WERI-Rb-1 (cell line): ENCODE results near the gene TUBB1.

ENCODE experiments used
- DNase-seq: peaks from one replicate; pipeline ENCODE4 v3.0.0-alpha.2; 2020
- H3K27ac ChIP-seq: fragments of 250-450 bp; sonication (Bioruptor Pico); 2 replicates; pipeline ENCODE4 v1.5.1; 2020; ENCODE audit warnings: mild to moderate bottlenecking, moderate library complexity
- H3K27me3 ChIP-seq: fragments of 250-450 bp; sonication (Bioruptor Pico); 2 replicates; pipeline ENCODE4 v1.5.1; 2021; ENCODE audit warnings: mild to moderate bottlenecking, low read depth, moderate library complexity; ENCODE audit not compliant: insufficient read depth, severe bottlenecking
- H3K36me3 ChIP-seq: fragments of 250-450 bp; sonication (Bioruptor Pico); 2 replicates; pipeline ENCODE4 v1.5.1; 2020; ENCODE audit warnings: mild to moderate bottlenecking, moderate library complexity
- H3K4me3 ChIP-seq: 2 replicates; pipeline ENCODE4 v1.5.1; 2011; ENCODE audit warnings: low read depth, mild to moderate bottlenecking, control low read depth, low read length
- H3K9me3 ChIP-seq: fragments of 250-450 bp; sonication (Bioruptor Pico); 2 replicates; pipeline ENCODE4 v1.5.1; 2021; ENCODE audit warnings: mild to moderate bottlenecking, moderate library complexity; ENCODE audit not compliant: severe bottlenecking
- TF ChIP-seq, protein P1 (sequence below): IDR thresholded peaks from 2 replicates; pipeline ENCODE4 v1.5.1; 2011; ENCODE audit warnings: low read depth, mild to moderate bottlenecking, control low read depth, inconsistent platforms, low read length

TUBB1 gene

GRCh38 chr20:59022754-59023153, 3.5 kb downstream of the TUBB1 start:
- H3K9me3 ChIP-seq: no peaks in the 10 kb centered on the region
- H3K27ac ChIP-seq: no peak overlapping the region
- H3K27me3 ChIP-seq: no peaks in the 10 kb centered on the region
- TF ChIP-seq, protein P1, sequence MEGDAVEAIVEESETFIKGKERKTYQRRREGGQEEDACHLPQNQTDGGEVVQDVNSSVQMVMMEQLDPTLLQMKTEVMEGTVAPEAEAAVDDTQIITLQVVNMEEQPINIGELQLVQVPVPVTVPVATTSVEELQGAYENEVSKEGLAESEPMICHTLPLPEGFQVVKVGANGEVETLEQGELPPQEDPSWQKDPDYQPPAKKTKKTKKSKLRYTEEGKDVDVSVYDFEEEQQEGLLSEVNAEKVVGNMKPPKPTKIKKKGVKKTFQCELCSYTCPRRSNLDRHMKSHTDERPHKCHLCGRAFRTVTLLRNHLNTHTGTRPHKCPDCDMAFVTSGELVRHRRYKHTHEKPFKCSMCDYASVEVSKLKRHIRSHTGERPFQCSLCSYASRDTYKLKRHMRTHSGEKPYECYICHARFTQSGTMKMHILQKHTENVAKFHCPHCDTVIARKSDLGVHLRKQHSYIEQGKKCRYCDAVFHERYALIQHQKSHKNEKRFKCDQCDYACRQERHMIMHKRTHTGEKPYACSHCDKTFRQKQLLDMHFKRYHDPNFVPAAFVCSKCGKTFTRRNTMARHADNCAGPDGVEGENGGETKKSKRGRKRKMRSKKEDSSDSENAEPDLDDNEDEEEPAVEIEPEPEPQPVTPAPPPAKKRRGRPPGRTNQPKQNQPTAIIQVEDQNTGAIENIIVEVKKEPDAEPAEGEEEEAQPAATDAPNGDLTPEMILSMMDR: no peak
- peaks cover 53% of the 10 kb centered on the region for H3K36me3 ChIP-seq
- no peak overlapping the region for H3K4me3 ChIP-seq
- no peak for DNase-seq

- Histone ChIP-seq H3K27me3 (no peaks in the 10 kb centered on the region), H3K4me3 (no peak overlapping the region), H3K36me3 (peaks cover 62% of the 10 kb centered on the region), H3K27ac (no peak overlapping the region), H3K9me3 (no peaks in the 10 kb centered on the region)
- TF ChIP-seq, protein P1: no peak
- DNase-seq: no peak
These were observed 4.4 kb downstream of the TUBB1 start for GRCh38 chr20:59023616-59024015.

GRCh38 chr20:59024111-59024530, 4.9 kb downstream of the TUBB1 start:
- Histone ChIP-seq H3K36me3 (peaks cover 67% of the 10 kb centered on the region), H3K27ac (no peak overlapping the region), H3K4me3 (no peak overlapping the region), H3K9me3 (no peaks in the 10 kb centered on the region), H3K27me3 (no peaks in the 10 kb centered on the region)
- DNase-seq: no peak
- TF ChIP-seq, protein P1: no peak

DNA sequence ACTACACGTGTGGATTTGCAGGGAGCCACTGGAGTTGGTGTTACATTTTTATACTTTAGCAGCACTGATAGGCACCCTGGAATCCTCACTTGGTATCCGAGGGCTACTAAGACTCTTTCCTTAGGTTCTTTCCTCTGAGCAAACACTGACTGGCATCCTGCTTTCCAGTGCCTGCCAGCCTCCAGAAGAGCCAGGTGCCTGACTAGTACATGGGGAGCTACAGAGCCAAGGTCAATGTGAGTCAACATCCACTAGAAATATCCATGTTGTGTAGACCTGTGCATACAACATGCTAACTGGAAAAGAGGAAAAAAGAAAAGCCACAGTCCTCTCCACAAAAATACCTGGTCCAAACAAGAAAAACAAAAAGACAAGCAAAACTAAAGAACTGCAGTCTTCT, 5.9 kb downstream of the TUBB1 start:
- Histone ChIP-seq H3K9me3 (no peaks in the 10 kb centered on the region), H3K36me3 (peaks cover 76% of the 10 kb centered on the region), H3K4me3 (no peak overlapping the region), H3K27me3 (no peaks in the 10 kb centered on the region), H3K27ac (no peak overlapping the region)
- TF ChIP-seq, protein P1: no peak
- no peak for DNase-seq

DNA sequence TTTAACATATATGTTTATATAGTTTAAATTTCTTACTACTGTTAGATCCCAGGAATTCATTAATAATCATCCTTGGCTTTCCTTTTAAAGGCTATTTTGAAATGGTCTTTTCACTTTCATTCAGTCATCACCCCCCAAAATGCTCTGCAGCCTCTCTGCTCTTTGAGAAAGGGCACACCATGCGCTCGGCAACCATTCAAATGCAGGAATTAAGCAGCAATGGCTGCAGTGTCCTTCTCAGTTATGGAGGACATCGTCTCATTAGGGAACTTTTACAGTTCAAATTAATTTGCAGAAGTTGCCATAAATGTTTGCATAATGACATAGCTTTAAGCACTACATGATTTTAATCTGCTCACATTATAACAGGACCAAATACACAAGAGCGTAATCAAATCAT, 6.3 kb downstream of the TUBB1 start:
- no peaks in the 10 kb centered on the region for H3K9me3 ChIP-seq
- TF ChIP-seq, protein P1: no peak
- no peak for DNase-seq
- no peak overlapping the region for H3K4me3 ChIP-seq
- no peak overlapping the region for H3K27ac ChIP-seq
- no peaks in the 10 kb centered on the region for H3K27me3 ChIP-seq
- peaks cover 81% of the 10 kb centered on the region for H3K36me3 ChIP-seq
